Measurements from ENCODE around the gene ACCSL.

GRCh38 chr11:44015624-44016007 lies 32.2 kb upstream of the ACCSL start:
- TF ChIP-seq POLR2AphosphoS5 (IDR thresholded peaks at IDR 0.05; ENCODE audit: low read depth, low read length) = no peak
- no peak for TF ChIP-seq SIN3A (IDR thresholded peaks at IDR 0.05; ENCODE audit: borderline replicate concordance, insufficient read depth, low read length)
- no peak for TF ChIP-seq TAF1 (IDR thresholded peaks at IDR 0.05; ENCODE audit: borderline replicate concordance, insufficient read depth, low read length)

Measured in PFSK-1 (cell line).